ENCODE data around the gene ATG4A.

ATG4A gene

GRCh38 chrX:108123591-108124366, 32.2 kb downstream of the ATG4A start:
- DNase-seq: no peak

GRCh38 chrX:108126661-108127060, 35.1 kb downstream of the ATG4A start:
- no peak for DNase-seq

- DNase-seq: no peak
Observed at GRCh38 chrX:108127152-108127551, 35.6 kb downstream of the ATG4A start.

GRCh38 chrX:108130889-108131288, 39.3 kb downstream of the ATG4A start:
- no peak for DNase-seq

GRCh38 chrX:108131471-108131870, 39.9 kb downstream of the ATG4A start:
- DNase-seq: no peak

- no peak for DNase-seq
Observed at GRCh38 chrX:108132034-108132433, 40.5 kb downstream of the ATG4A start.

GRCh38 chrX:108132876-108133275, 41.3 kb downstream of the ATG4A start:
- no peak for DNase-seq

GRCh38 chrX:108134724-108135123, 43.1 kb downstream of the ATG4A start:
- DNase-seq: no peak

- no peak for DNase-seq
Observed at GRCh38 chrX:108138814-108139702, 47.5 kb downstream of the ATG4A start.

GRCh38 chrX:108148524-108148923, 56.9 kb downstream of the ATG4A start:
- DNase-seq: no peak

GRCh38 chrX:108156082-108156481, 64.5 kb downstream of the ATG4A start:
- no peak for DNase-seq

- no peak for DNase-seq
Observed at GRCh38 chrX:108156934-108157466, 65.4 kb downstream of the ATG4A start.

GRCh38 chrX:108157628-108158027, 66.0 kb downstream of the ATG4A start:
- DNase-seq: no peak

GRCh38 chrX:108159028-108159670, 67.6 kb downstream of the ATG4A start:
- no peak for DNase-seq

- DNase-seq: no peak
Observed at GRCh38 chrX:108160309-108160708, 68.7 kb downstream of the ATG4A start.

- DNase-seq: no peak
Observed at GRCh38 chrX:108162265-108162664, 70.7 kb downstream of the ATG4A start.

GRCh38 chrX:108163333-108164082, 71.9 kb downstream of the ATG4A start:
- no peak for DNase-seq

- DNase-seq: peak; percentile 35
Observed at GRCh38 chrX:108165383-108166111, 74.0 kb downstream of the ATG4A start.

GRCh38 chrX:108167211-108167872, 75.8 kb downstream of the ATG4A start:
- no peak for DNase-seq

- DNase-seq: no peak
Observed at GRCh38 chrX:108168961-108169740, 77.6 kb downstream of the ATG4A start.

Data from NCI-H1436 treated with DMSO at 0.1 percent for 48 hours (cell line).